Fibroblast of lung (primary cell): ENCODE data around the gene TXNRD2. TPM values are rescaled to one million over a fixed set of nuclear protein-coding genes. Genes with fewer than 3 reads are reported as not detected.

ENCODE experiments used
- DNase-seq, 2 donors: peaks; one replicate each; pipeline versions ENCODE4 v3.0.0 to v3.0.0-alpha.2; 2010; ENCODE audit warnings: low read depth in 2 of 2
- H2AFZ ChIP-seq: 2 replicates; pipeline ENCODE4 v1.5.1; 2012; ENCODE audit warnings: low read length, control low read depth, inconsistent platforms
- H3K27ac ChIP-seq: 2 replicates; pipeline ENCODE4 v1.5.1; 2011; ENCODE audit warnings: low read length, control low read depth; ENCODE audit not compliant: insufficient read depth
- H3K27me3 ChIP-seq: 2 replicates; pipeline ENCODE4 v1.5.1; 2011; ENCODE audit warnings: mild to moderate bottlenecking, low read length; ENCODE audit not compliant: control insufficient read depth, insufficient read depth
- H3K36me3 ChIP-seq: 2 replicates; pipeline ENCODE4 v1.5.1; 2011; ENCODE audit warnings: low read length; ENCODE audit not compliant: control insufficient read depth, insufficient read depth
- H3K4me1 ChIP-seq: 2 replicates; pipeline ENCODE4 v1.5.1; 2011; ENCODE audit warnings: low read length; ENCODE audit not compliant: control insufficient read depth, insufficient read depth; ENCODE audit errors: extremely low read depth
- H3K4me2 ChIP-seq: 2 replicates; pipeline ENCODE4 v1.5.1; 2011; ENCODE audit warnings: low read length, control low read depth; ENCODE audit not compliant: insufficient read depth; ENCODE audit errors: extremely low read depth
- H3K4me3 ChIP-seq, 4 experiments: fragments of 200-600 bp in 1 of 4; sonication (generic) in 1 of 4; replicated peaks in 1 of 4; 2 replicates each; pipeline ENCODE4 v1.5.1; 2011 to 2016; ENCODE audit warnings: low read length in 4 of 4, low read depth in 3 of 4, mild to moderate bottlenecking in 3 of 4, control low read depth in 2 of 4, inconsistent platforms in 1 of 4, mixed read lengths in 1 of 4; ENCODE audit not compliant: insufficient read depth in 1 of 4; ENCODE audit errors: control extremely low read depth in 1 of 4
- H3K79me2 ChIP-seq: 2 replicates; pipeline ENCODE4 v1.5.1; 2012; ENCODE audit warnings: mild to moderate bottlenecking, low read length, inconsistent platforms; ENCODE audit not compliant: control insufficient read depth, insufficient read depth
- H3K9ac ChIP-seq: 2 replicates; pipeline ENCODE4 v1.5.1; 2011; ENCODE audit warnings: mild to moderate bottlenecking, low read length, control low read depth; ENCODE audit not compliant: insufficient read depth
- H3K9me3 ChIP-seq: 2 replicates; pipeline ENCODE4 v1.5.1; 2012; ENCODE audit warnings: low read depth, low read length; ENCODE audit not compliant: control insufficient read depth, insufficient read depth
- H4K20me1 ChIP-seq: 2 replicates; pipeline ENCODE4 v1.5.1; 2011; ENCODE audit warnings: low read length; ENCODE audit not compliant: control insufficient read depth, insufficient read depth; ENCODE audit errors: extremely low read depth
- CTCF ChIP-seq, 2 donors: IDR thresholded peaks in 1 of 2; conservative IDR thresholded peaks in 1 of 2; 1 replicate in 1 of 2; 2 replicates in 1 of 2; pipeline ENCODE4 v1.5.1; 2011 to 2012; ENCODE audit warnings: low read length in 2 of 2, control low read depth in 1 of 2, inconsistent platforms in 1 of 2, low read depth in 1 of 2, mild to moderate bottlenecking in 1 of 2
- EZH2 ChIP-seq: IDR thresholded peaks from 2 replicates; pipeline ENCODE4 v1.5.1; 2012; ENCODE audit warnings: low read length, control low read depth, mild to moderate bottlenecking; ENCODE audit errors: missing control alignments
- polyA plus RNA-seq, 2 donors: library from polyadenylated mRNA; depleted of rRNA in 1 of 2; stranded (reverse) in 1 of 2; unstranded in 1 of 2; fragments of >200 nt; gene quantifications; 2 replicates each; pipeline ENCODE4 v1.2.1, GENCODE V29; 2011 to 2012; ENCODE audit warnings: missing spikeins in 1 of 2
- total RNA-seq: library from RNA; depleted of rRNA; stranded (reverse); fragments of >200 nt; gene quantifications from 2 replicates; pipeline ENCODE4 v1.2.1, GENCODE V29; 2014

Gene TXNRD2
- total and polyA plus RNA-seq, 2 donors (not counting 1 experiment from before 2014, with no cell fraction given): 13.2 to 30.7 TPM

DNA sequence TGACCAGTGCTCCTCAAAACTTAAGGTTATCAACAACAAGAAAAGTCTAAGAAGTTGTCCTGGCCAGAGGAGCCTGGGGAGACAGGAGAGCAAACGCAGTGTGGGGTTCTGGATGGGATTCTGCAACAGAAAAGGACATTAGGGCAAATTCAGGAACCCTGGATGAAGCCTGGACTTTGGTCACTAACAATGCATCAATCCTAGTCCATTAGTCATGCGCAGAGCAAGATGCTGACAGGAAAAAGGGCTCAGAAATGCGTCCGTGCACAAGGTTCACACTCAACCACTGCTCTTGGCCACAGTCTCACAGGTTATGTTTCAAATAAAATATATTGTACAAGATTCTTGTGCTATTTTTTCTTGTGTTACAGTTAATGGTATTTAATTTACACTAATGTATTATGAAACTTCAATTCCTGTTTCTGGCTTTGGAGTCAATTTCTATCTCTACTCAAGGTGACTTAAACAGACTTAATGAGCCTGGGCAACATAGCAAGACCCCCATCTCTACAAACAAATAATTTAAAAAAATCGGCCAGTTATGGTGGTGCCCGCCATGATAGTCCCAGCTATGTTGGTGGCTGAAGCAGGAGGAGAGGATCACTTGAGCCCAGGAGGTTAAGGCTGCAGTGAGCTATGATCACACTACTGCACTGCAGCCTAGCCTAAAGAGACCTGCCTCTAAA, 100.5 kb downstream of the TXNRD2 start:
- no peaks in the 10 kb centered on the region for H3K27me3 ChIP-seq
- H3K4me2 ChIP-seq: no peak overlapping the region
- H3K9ac ChIP-seq: no peak overlapping the region
- no peak overlapping the region for H2AFZ ChIP-seq
- no peaks in the 10 kb centered on the region for H3K36me3 ChIP-seq
- no peaks in the 10 kb centered on the region for H4K20me1 ChIP-seq
- peaks cover 5% of the 10 kb centered on the region for H3K4me1 ChIP-seq
- no peak for TF ChIP-seq CTCF (conservative IDR thresholded peaks at IDR 0.05 in 1 of 2, IDR thresholded peaks at IDR 0.05 in 1 of 2; ENCODE audit: low read depth in 1 of 2, low read length in 2 of 2)
- no peak for TF ChIP-seq EZH2
- H3K9me3 ChIP-seq: no peaks in the 10 kb centered on the region
- no peak overlapping the region for H3K4me3 ChIP-seq
- no peak overlapping the region for H3K27ac ChIP-seq
- no peak for DNase-seq
- no peaks in the 10 kb centered on the region for H3K79me2 ChIP-seq

- no peak for DNase-seq
- Histone ChIP-seq H3K27ac (no peak overlapping the region), H4K20me1 (no peaks in the 10 kb centered on the region), H3K4me3 (no peak overlapping the region), H3K27me3 (no peaks in the 10 kb centered on the region), H2AFZ (no peak overlapping the region), H3K4me1 (peaks cover 5% of the 10 kb centered on the region), H3K4me2 (no peak overlapping the region), H3K36me3 (no peaks in the 10 kb centered on the region), H3K9me3 (no peaks in the 10 kb centered on the region), H3K9ac (no peak overlapping the region), H3K79me2 (no peaks in the 10 kb centered on the region)
- TF ChIP-seq CTCF (conservative IDR thresholded peaks at IDR 0.05 in 1 of 2, IDR thresholded peaks at IDR 0.05 in 1 of 2; ENCODE audit: low read depth in 1 of 2, low read length in 2 of 2) (no peak), EZH2 (no peak)
Measured at GRCh38 chr22:19840059-19840458, 101.6 kb downstream of the TXNRD2 start.

GRCh38 chr22:19837915-19838314, 103.7 kb downstream of the TXNRD2 start:
- no peak overlapping the region for H3K4me2 ChIP-seq
- no peaks in the 10 kb centered on the region for H3K9me3 ChIP-seq
- TF ChIP-seq EZH2 (no peak), CTCF (conservative IDR thresholded peaks at IDR 0.05 in 1 of 2, IDR thresholded peaks at IDR 0.05 in 1 of 2; ENCODE audit: low read depth in 1 of 2, low read length in 2 of 2) (no peak)
- DNase-seq: no peak
- H3K4me3 ChIP-seq: no peak overlapping the region
- no peaks in the 10 kb centered on the region for H3K4me1 ChIP-seq
- no peaks in the 10 kb centered on the region for H3K27me3 ChIP-seq
- H3K79me2 ChIP-seq: no peaks in the 10 kb centered on the region
- H3K27ac ChIP-seq: no peak overlapping the region
- no peak overlapping the region for H2AFZ ChIP-seq
- no peaks in the 10 kb centered on the region for H4K20me1 ChIP-seq
- H3K36me3 ChIP-seq: no peaks in the 10 kb centered on the region
- no peak overlapping the region for H3K9ac ChIP-seq
